CD14-positive monocyte (primary cell): ENCODE results near the gene CDK6. TPM values are rescaled to one million over a fixed set of nuclear protein-coding genes. Genes with fewer than 3 reads are reported as not detected.

Experiments used
- DNase-seq, 3 donors: peaks; one replicate each; pipeline ENCODE4 v3.0.0-alpha.2; 2011 to 2022
- H2AFZ ChIP-seq: 2 replicates; pipeline ENCODE4 v1.6.0; 2012; ENCODE audit warnings: mild to moderate bottlenecking, low read depth, low read length, inconsistent platforms; ENCODE audit not compliant: insufficient read depth, poor library complexity, severe bottlenecking
- H3K27ac ChIP-seq, 2 donors: 1 replicate in 1 of 2; 2 replicates in 1 of 2; pipeline ENCODE4 v1.5.1; 2012 to 2013; ENCODE audit warnings: low read length in 2 of 2, control low read depth in 1 of 2, inconsistent platforms in 1 of 2, low read depth in 1 of 2, mild to moderate bottlenecking in 1 of 2
- H3K27me3 ChIP-seq, 2 donors: one replicate each; pipeline versions ENCODE4 v1.6.0 to v1.6.1; 2011 to 2013; ENCODE audit warnings: low read length in 2 of 2; ENCODE audit not compliant: control insufficient read depth in 2 of 2, insufficient read depth in 2 of 2
- H3K36me3 ChIP-seq, 2 donors: replicated peaks in 1 of 2; 1 replicate in 1 of 2; 2 replicates in 1 of 2; pipeline versions ENCODE4 v1.5.1 to v1.6.1; 2012 to 2013; ENCODE audit warnings: low read length in 2 of 2, control low read depth in 1 of 2, inconsistent platforms in 1 of 2, mild to moderate bottlenecking in 1 of 2; ENCODE audit not compliant: insufficient read depth in 2 of 2, control insufficient read depth in 1 of 2
- H3K4me1 ChIP-seq, 2 donors: 1 replicate in 1 of 2; 2 replicates in 1 of 2; pipeline versions ENCODE4 v1.5.1 to v1.6.1; 2012 to 2013; ENCODE audit warnings: low read length in 2 of 2, control low read depth in 1 of 2, inconsistent platforms in 1 of 2, mild to moderate bottlenecking in 1 of 2, moderate library complexity in 1 of 2; ENCODE audit not compliant: insufficient read depth in 2 of 2, control insufficient read depth in 1 of 2
- H3K4me2 ChIP-seq: replicated peaks from 2 replicates; pipeline ENCODE3; 2012; ENCODE audit warnings: low read length, moderate library complexity, mild to moderate bottlenecking; ENCODE audit not compliant: poor library complexity, severe bottlenecking; ENCODE audit errors: extremely low read depth
- H3K4me3 ChIP-seq, 3 experiments: fragments of 200-600 bp in 1 of 3; sonication (generic) in 1 of 3; replicated peaks in 1 of 3; 1 replicate in 2 of 3; 2 replicates in 1 of 3; pipeline ENCODE4 v1.5.1; 2011 to 2013; ENCODE audit warnings: low read length in 3 of 3, mild to moderate bottlenecking in 3 of 3, control low read depth in 2 of 3, low read depth in 2 of 3, inconsistent platforms in 1 of 3, moderate library complexity in 1 of 3
- H3K79me2 ChIP-seq: 2 replicates; pipeline ENCODE4 v1.6.0; 2012; ENCODE audit warnings: mild to moderate bottlenecking, control low read depth, inconsistent platforms, low read length, moderate library complexity; ENCODE audit not compliant: insufficient read depth
- H3K9ac ChIP-seq: 2 replicates; pipeline ENCODE4 v1.6.0; 2017; ENCODE audit warnings: low read length, mild to moderate bottlenecking; ENCODE audit not compliant: insufficient read depth, poor library complexity, severe bottlenecking
- H3K9me3 ChIP-seq, 2 donors: replicated peaks in 1 of 2; 1 replicate in 1 of 2; 2 replicates in 1 of 2; pipeline versions ENCODE4 v1.5.1 to v1.6.1; 2012 to 2013; ENCODE audit warnings: low read length in 2 of 2, control low read depth in 1 of 2; ENCODE audit not compliant: control insufficient read depth in 1 of 2, insufficient read depth in 1 of 2
- H4K20me1 ChIP-seq: 2 replicates; pipeline ENCODE4 v1.6.0; 2012; ENCODE audit warnings: mild to moderate bottlenecking, low read length, control low read depth, moderate library complexity; ENCODE audit not compliant: insufficient read depth
- H3K27ac Mint-ChIP-seq, 7 donors: one replicate each; pipeline ENCODE4 v1.8.0; 2020; ENCODE audit warnings: mild to moderate bottlenecking in 7 of 7, mixed read lengths in 7 of 7, moderate library complexity in 6 of 7, inconsistent platforms in 2 of 7
- H3K27me3 Mint-ChIP-seq, 3 donors: one replicate each; pipeline ENCODE4 v1.8.0; 2021 to 2022; ENCODE audit warnings: low read depth in 3 of 3, mild to moderate bottlenecking in 3 of 3, mixed read lengths in 3 of 3, moderate library complexity in 3 of 3, inconsistent platforms in 1 of 3
- H3K36me3 Mint-ChIP-seq, 2 donors: one replicate each; pipeline ENCODE4 v1.8.0; 2020; ENCODE audit warnings: mixed read lengths in 2 of 2, inconsistent platforms in 1 of 2, mild to moderate bottlenecking in 1 of 2
- H3K4me1 Mint-ChIP-seq: one replicate; pipeline ENCODE4 v1.8.0; 2020; ENCODE audit warnings: mild to moderate bottlenecking, mixed read lengths
- H3K4me3 Mint-ChIP-seq, 2 donors: one replicate each; pipeline ENCODE4 v1.8.0; 2020; ENCODE audit warnings: mild to moderate bottlenecking in 2 of 2, mixed read lengths in 2 of 2, moderate library complexity in 1 of 2
- H3K9me3 Mint-ChIP-seq, 7 donors: one replicate each; pipeline ENCODE4 v1.8.0; 2020 to 2022; ENCODE audit warnings: mixed read lengths in 7 of 7, mild to moderate bottlenecking in 6 of 7, moderate library complexity in 6 of 7, inconsistent platforms in 2 of 7
- CTCF ChIP-seq: fragments of 200-600 bp; IDR thresholded peaks from one replicate; pipeline ENCODE4 v1.8.0; 2022; ENCODE audit warnings: antibody characterized with exemption, mild to moderate bottlenecking
- WGBS: methylation state at CpG from one replicate; pipeline ENCODE4 v1.1.5; 2013; ENCODE audit warnings: missing lambda C conversion rate; ENCODE audit not compliant: insufficient coverage; 5-methylcytosine and 5-hydroxymethylcytosine counted together
- intact Hi-C, 2 donors: fragments of 100-400 bp; cut with micrococcal nuclease; formaldehyde crosslinking; loops; one replicate each; pipeline versions ENCODE4 v1.15.0 to v1.15.1; 2023
- polyA plus RNA-seq, 3 donors: library from polyadenylated mRNA; depleted of rRNA in 1 of 3; unstranded in 2 of 3; stranded (reverse) in 1 of 3; fragments of 300-500 nt in 2 of 3; fragments of >200 nt in 1 of 3; fragmentation: Illumina TruSeq in 2 of 3; gene quantifications; 1 replicate in 2 of 3; 2 replicates in 1 of 3; pipeline ENCODE4 v1.2.3, GENCODE V29; 2012 to 2021

CDK6 gene
- polyA plus RNA-seq, 3 donors = 3.4 to 4.3 (median 3.8) TPM

DNA sequence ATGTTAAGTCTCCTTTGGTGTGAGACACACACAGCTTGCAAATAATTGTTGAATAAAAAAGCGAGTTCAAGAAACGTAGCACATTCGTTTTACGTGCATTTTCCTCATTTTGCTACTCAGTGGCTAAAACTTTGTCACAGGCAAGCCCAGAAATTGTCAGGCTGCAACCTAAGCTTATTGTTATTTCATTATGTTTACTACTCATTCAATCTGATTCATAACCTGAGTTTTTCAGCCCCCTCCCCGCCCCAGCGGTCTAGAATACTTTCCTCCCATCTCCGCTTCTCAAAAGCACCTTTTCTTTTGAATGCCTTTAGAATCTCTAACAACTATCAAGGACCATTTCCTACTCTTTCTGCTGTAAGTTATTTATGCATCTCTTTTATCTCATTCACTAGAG lies 247.3 kb downstream of the CDK6 start:
- H3K27me3 Mint-ChIP-seq = peaks cover 4 to 7% (median 7%) of the 10 kb centered on the region in 3 donors
- TF ChIP-seq CTCF = no peak
- H3K9me3 Mint-ChIP-seq = peaks cover 0 to 2% (median 0%) of the 10 kb centered on the region in 7 donors
- Histone ChIP-seq H3K4me2 (peak overlapping the region; percentile 78), H3K9ac (peak overlapping the region; percentile 78), H3K4me3 (peak overlapping the region; percentile 70 to 83 (median 76)), H3K4me1 (peaks cover 20 to 29% of the 10 kb centered on the region in 2 donors), H2AFZ (peak overlapping the region; percentile 86), H3K27ac (peak overlapping the region in 1 of 2 donors; percentile 83), H3K79me2 (peaks cover 59% of the 10 kb centered on the region), H3K9me3 (no peaks in the 10 kb centered on the region), H3K27me3 (peaks cover 0 to 2% of the 10 kb centered on the region in 2 donors), H4K20me1 (peaks cover 56% of the 10 kb centered on the region), H3K36me3 (no peaks in the 10 kb centered on the region)
- peaks cover 3 to 4% of the 10 kb centered on the region in 2 donors for H3K36me3 Mint-ChIP-seq
- DNase-seq = no peak
- 62% methylated on average over 7 of the region's 7 CpGs for WGBS
- intact Hi-C loops = no loop called here
- peak overlapping the region in 4 of 7 donors; percentile 0 to 93 (median 62) for H3K27ac Mint-ChIP-seq
- H3K4me1 Mint-ChIP-seq = peaks cover 43% of the 10 kb centered on the region
- peak overlapping the region; percentile 94 to 97 for H3K4me3 Mint-ChIP-seq

- peak; percentile 7 to 11 (median 9) for DNase-seq
- no peaks in the 10 kb centered on the region for H3K36me3 ChIP-seq
- intact Hi-C loops = no loop called here
These were observed 247.8 kb downstream of the CDK6 start for GRCh38 chr7:92588561-92588960.

More at GRCh38 chr7:92588561-92588960, 247.8 kb downstream of the CDK6 start:
- H2AFZ ChIP-seq = no peak overlapping the region
- Mint-ChIP-seq H3K4me3 (peak overlapping the region in 1 of 2 donors; percentile 61), H3K9me3 (peaks cover 0 to 2% (median 0%) of the 10 kb centered on the region in 7 donors), H3K27ac (peak overlapping the region in 1 of 7 donors; percentile 41), H3K27me3 (peaks cover 4 to 7% (median 7%) of the 10 kb centered on the region in 3 donors), H3K4me1 (peaks cover 43% of the 10 kb centered on the region), H3K36me3 (peaks cover 3 to 4% of the 10 kb centered on the region in 2 donors)
- H3K4me2 ChIP-seq = peak overlapping the region; percentile 78
- H3K9me3 ChIP-seq = no peaks in the 10 kb centered on the region
- peaks cover 20 to 29% of the 10 kb centered on the region in 2 donors for H3K4me1 ChIP-seq
- TF ChIP-seq CTCF = no peak
- H3K4me3 ChIP-seq = peak overlapping the region in 1 of 3 experiments; percentile 83
- peaks cover 58% of the 10 kb centered on the region for H4K20me1 ChIP-seq
- H3K27ac ChIP-seq = peak overlapping the region in 1 of 2 donors; percentile 83
- no peak overlapping the region for H3K9ac ChIP-seq
- 29% methylated on average over 4 of the region's 9 CpGs for WGBS
- H3K79me2 ChIP-seq = peaks cover 63% of the 10 kb centered on the region
- H3K27me3 ChIP-seq = peaks cover 0 to 2% of the 10 kb centered on the region in 2 donors
